ENCODE results near the gene MBOAT2. TPM values are rescaled to one million over a fixed set of nuclear protein-coding genes. Genes with fewer than 3 reads are reported as not detected.

The MBOAT2 gene
- total and polyA plus RNA-seq, 2 of the 13 experiments (the other 11 are each of a cell fraction or from before 2014, with no cell fraction given): 0.11 to 0.36 TPM

- TF ChIP-seq RERE (CRISPR knock-in tag; IDR thresholded peaks at IDR 0.05; ENCODE audit: low read depth): no peak
- TF ChIP-seq POLR2AphosphoS2 (IDR thresholded peaks at IDR 0.05; ENCODE audit: low read depth, low read length): no peak
- TF ChIP-seq ZNF652 (CRISPR knock-in tag; IDR thresholded peaks at IDR 0.05; ENCODE audit: borderline replicate concordance, low read depth): no peak
- no peak for TF ChIP-seq KAT7 (CRISPR knock-in tag; IDR thresholded peaks at IDR 0.05; ENCODE audit: borderline replicate concordance)
- TF ChIP-seq ARID2 (CRISPR knock-in tag; IDR thresholded peaks at IDR 0.05; ENCODE audit: borderline replicate concordance): no peak
- TF ChIP-seq ZNF230 (CRISPR knock-in tag; IDR thresholded peaks at IDR 0.05): no peak
- no peak for TF ChIP-seq MED1 (CRISPR knock-in tag; IDR thresholded peaks at IDR 0.05)
- no peak for TF ChIP-seq ZNF292 (CRISPR knock-in tag; IDR thresholded peaks at IDR 0.05; ENCODE audit: borderline replicate concordance, low read depth)
- no peak for TF ChIP-seq KLF9 (CRISPR knock-in tag; IDR thresholded peaks at IDR 0.05; ENCODE audit: low read depth)
- no peak for TF ChIP-seq ZGPAT (CRISPR knock-in tag; IDR thresholded peaks at IDR 0.05)
- peak; percentile 83 for TF ChIP-seq HNF4A (CRISPR knock-in tag; IDR thresholded peaks at IDR 0.05)
- peak; percentile 41; the same call in 1 of the 2 replicates for TF ChIP-seq FOXA3 (CRISPR knock-in tag; IDR thresholded peaks at IDR 0.05)
- TF ChIP-seq RFX1 (IDR thresholded peaks at IDR 0.05): no peak
- TF ChIP-seq SNAI1 (CRISPR knock-in tag; IDR thresholded peaks at IDR 0.05; ENCODE audit: borderline replicate concordance): no peak
- TF ChIP-seq CENPT (CRISPR knock-in tag; IDR thresholded peaks at IDR 0.05; ENCODE audit: low read depth): no peak
- TF ChIP-seq ZNF546 (CRISPR knock-in tag; conservative IDR thresholded peaks at IDR 0.05): no peak
- TF ChIP-seq KDM5B (CRISPR knock-in tag; IDR thresholded peaks at IDR 0.05; ENCODE audit: borderline replicate concordance): no peak
- no peak for TF ChIP-seq FLYWCH1 (CRISPR knock-in tag; IDR thresholded peaks at IDR 0.05)
- TF ChIP-seq GZF1 (CRISPR knock-in tag; IDR thresholded peaks at IDR 0.05): no peak
- TF ChIP-seq NPAS2 (CRISPR knock-in tag; IDR thresholded peaks at IDR 0.05; ENCODE audit: borderline replicate concordance): no peak
- no peak for TF ChIP-seq MXD1 (CRISPR knock-in tag; IDR thresholded peaks at IDR 0.05)
These were observed 40.6 kb downstream of the MBOAT2 start (continued) for GRCh38 chr2:8962890-8963289.

Measured in HepG2 (cell line).